ENCODE data around the gene AKT3.

The AKT3 gene

DNA sequence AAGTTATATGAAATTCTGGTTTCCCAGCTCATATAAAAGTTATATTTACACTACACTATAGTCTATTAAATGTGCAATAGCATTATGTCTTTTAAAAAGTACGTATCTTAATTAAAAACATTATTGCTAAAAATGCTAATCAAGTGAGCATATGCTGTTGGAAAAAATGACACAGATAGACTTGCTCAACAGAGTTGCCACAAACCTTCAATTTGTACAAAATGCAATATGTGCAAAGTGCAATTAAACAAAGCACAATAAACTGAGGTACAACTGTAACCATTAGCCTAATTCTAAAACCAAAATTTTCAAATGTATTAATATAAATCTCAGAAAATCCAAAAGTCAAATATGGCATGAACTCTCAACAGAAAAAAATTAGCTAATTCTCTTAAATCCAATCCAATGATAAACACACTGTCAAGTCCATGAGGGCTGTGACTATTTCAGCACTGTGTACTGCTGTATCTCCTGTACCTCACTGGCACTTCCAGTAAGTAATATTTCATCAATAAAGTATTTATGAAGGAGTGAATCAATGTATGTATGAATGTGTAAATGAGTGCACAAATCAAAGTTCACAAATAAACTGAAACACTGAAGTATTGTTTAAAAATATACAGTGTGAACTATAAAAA lies 116.3 kb downstream of the AKT3 start:
- in situ Hi-C loops (cut with MboI; ENCODE audit: low sequenced_read_pairs), result no loop called here

DNA sequence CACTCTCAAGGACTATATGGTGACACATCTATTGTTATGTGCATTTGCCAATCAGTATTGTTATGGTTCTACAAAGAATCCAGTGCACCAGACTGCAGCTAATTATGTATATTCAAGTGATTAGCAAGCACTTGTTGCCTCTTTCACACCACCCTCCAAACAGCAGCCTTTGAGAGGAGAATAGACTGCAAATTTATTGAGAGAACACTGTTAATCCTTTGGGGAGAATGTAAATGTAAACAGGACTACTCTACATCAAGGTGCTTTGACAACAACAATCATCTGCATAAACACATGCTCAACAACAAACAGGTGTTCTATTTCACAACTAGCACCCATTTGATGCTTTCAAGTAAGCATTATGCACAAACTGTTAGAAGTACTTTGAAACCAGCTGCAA lies 117.4 kb downstream of the AKT3 start:
- in situ Hi-C loops (cut with MboI; ENCODE audit: low sequenced_read_pairs), result no loop called here

DNA sequence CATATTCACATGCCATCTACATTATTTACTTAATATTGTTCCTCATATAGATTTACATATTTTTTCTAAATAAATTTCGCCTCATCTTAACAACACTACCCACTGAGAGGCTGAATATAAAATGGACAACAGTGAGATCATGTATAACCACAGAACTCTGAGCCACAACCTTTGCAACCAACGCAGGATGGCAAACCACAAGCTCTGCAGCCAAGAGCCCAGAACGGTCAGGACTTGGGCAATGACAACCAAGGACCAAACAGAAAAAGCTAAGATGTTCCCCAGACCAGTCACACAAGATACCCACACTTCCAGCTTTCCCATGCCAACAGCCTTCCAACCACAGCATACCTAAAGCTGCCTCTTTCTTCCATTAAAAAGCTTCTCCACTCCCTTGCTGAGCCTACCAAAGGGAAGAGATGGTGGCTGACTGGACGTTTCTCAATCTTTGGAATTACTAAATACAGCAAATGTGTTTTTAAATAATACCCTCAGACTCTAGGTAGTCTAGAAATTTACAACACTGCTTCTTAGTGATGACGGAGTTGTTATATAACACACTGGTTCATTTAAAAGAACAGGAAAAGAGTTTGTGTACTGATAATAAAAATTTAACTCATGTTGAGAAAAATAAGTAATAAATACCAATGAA lies 117.9 kb downstream of the AKT3 start:
- in situ Hi-C loops (cut with MboI; ENCODE audit: low sequenced_read_pairs), result no loop called here

DNA sequence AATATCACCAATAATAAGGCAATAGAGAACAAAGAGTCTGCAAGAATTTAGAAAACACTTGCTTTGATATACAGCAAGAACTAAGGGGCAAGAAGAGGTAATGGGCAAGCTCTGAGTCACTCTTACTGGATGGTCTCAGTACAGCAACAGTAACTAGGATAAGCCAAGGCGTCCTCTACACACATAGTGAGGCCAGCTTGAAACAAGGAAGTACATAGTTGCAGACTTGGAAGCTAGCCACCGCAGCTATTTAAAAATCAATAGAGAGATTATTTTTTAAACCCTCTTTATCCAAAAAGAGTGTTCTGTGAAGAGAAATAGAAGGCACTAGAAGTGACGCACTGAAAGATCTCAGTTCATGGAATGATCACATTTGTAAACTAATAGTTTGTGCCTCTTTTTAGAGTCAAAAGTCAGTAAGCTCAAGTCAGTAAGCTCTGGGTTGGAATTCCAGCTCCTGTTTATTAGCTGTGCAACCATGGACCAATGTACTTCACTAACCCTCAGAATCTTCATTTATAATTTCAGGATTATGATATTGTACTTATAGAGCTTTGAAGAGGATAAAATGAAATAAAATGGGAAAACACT lies 118.6 kb downstream of the AKT3 start:
- in situ Hi-C loops (cut with MboI; ENCODE audit: low sequenced_read_pairs), result no loop called here

DNA sequence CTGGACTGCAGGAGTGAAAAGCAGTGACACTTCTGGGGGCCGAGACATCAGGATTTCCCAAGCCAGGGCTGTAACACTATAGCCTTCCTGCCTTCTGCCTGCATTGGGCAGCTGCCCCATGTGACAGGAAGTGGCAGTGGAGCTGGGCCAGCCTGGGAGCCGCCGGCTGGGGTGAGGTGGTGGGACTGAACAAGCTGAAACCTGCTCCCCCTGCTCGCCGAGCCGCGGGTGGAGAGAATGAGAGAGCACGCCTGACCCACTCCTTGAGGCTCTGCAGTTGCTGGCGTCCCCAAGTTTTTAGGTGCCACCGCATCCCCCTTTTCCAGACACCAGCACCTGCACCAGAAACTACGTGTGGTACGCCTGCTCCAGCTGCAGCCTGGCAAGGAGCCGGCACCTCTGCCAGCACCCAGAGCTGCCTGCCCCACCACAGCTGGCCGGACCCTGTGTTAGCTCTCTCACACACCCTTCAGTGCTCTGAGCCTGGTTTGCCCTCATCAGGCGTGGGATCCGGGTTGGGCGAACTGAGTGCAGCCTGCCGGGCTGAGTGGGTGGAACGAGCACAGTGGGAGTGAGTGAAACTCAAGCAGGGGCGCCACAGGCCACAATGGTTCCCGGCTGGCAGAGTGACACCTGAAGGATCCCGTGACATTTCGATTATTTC lies 119.4 kb downstream of the AKT3 start:
- in situ Hi-C loops (cut with MboI; ENCODE audit: low sequenced_read_pairs), result no loop called here

DNA sequence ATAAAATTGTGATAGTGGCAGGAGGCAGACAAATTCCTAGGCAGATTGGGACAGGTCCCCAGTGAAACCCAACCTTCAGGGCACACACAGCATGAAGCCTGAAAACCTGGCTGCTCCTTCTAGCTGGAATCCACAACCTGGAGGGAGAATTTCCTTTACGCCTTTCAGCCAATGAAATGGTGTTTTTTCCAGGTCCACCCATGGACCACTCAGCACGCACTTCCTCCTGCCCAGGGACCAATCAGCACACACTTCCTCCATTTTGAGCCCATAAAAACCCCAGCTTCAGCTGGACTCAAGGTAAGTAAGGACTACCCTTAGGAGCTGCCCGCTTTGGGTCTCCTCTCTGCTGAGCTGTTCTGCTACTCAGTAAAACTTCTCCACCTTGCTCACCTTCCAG lies 120.1 kb downstream of the AKT3 start:
- in situ Hi-C loops (cut with MboI; ENCODE audit: low sequenced_read_pairs), result no loop called here

DNA sequence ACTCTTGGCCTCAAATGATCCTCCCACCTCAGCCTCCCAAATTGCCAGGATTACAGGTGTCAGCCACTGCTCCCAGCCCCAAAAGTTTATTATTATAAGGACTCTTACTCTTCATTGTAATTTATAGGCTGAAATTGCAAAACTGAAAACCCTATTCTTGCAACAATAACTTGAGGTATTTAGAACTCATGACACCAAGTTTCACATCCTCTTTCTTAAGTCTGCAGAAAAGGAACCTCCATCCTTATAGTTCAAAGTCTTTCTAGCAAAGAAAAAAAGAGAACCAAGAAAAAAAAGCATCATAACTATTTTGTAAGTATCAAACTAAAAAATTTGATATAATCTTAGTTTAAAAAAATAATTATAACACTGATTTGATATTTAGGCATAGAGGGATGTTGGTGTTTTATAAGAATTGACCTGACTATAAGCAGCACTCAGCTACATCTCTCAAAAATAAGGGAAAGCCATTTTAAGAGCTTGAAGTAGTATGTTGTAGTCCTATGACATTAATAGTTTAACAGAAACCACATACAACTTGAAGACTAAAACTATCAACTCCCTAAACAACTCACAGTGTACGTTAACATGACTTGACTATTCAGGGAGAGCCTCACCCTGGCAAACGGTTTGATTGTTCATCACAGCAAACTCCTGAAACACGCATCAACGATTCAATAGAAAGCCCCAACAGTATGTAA lies 122.4 kb downstream of the AKT3 start:
- in situ Hi-C loops (cut with MboI; ENCODE audit: low sequenced_read_pairs), result no loop called here

DNA sequence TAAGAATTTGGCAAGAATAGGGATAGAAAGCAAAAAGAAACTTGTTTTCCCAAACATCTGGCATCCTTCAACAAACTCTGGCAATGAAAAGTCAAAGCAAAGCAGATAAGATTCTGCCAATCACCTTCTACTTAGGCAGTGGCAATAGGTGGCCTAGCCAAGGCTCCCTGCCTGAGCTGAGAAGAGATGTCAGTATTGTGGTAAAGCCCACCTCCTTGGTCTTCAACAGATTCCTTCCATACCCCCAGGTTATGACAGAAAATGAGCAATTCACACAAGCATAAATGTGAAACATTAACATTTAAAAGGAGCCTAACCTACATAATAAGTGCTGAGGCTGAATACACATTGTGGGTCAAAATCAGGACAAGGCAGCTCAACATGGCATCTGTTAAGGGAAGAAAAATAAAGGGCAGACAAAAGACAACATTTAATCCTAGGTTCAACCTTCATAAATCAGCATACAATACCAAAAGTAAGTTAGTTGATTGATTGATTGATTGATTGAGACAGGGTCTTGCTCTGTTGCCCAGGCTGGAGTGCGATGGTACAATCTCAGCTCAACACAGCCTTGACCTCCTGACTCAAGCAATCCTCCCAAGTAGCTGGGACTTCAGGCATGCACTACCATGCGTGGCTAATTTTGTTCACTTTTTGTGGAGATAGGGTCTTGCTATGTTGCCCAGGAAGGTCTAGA lies 123.1 kb downstream of the AKT3 start:
- in situ Hi-C loops (cut with MboI; ENCODE audit: low sequenced_read_pairs), result no loop called here

DNA sequence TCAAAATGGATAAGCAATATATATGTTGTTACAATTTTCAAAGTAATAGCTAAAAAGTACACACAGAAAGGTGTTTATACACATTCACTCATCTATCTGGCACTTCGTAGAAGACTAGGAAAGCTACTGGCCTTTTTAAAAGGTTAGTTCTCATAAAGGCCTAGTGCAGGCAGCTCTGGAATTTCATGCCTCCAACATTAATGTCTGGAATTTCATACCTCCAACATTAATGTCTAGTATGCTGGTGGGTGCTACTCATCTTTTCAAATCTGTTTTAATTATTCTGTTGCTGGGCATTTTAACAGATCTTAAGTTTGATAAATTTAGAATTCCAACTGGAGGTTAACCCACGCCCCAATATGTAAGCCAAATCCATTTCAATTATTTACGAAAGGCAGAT lies 124.2 kb downstream of the AKT3 start:
- in situ Hi-C loops (cut with MboI; ENCODE audit: low sequenced_read_pairs), result no loop called here

DNA sequence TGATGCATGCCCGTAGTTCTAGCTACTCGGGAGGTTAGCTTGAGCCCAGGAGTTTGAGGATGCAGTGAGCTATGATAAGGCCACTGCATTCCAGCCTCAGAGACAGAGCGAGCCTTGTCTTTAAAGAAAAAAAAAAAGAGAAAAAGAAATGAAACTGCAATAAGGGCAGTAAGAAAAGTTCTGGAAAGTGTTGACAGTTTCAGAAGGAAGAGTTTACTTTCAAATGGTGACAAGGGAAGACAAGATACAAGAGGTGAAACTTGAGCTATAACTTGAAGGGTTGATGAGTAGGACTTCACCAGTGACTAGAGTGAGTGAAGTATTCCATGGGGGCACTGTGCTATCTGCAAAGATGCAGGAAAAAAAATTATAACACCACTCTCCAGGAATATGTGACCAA lies 125.0 kb downstream of the AKT3 start:
- in situ Hi-C loops (cut with MboI; ENCODE audit: low sequenced_read_pairs), result no loop called here

DNA sequence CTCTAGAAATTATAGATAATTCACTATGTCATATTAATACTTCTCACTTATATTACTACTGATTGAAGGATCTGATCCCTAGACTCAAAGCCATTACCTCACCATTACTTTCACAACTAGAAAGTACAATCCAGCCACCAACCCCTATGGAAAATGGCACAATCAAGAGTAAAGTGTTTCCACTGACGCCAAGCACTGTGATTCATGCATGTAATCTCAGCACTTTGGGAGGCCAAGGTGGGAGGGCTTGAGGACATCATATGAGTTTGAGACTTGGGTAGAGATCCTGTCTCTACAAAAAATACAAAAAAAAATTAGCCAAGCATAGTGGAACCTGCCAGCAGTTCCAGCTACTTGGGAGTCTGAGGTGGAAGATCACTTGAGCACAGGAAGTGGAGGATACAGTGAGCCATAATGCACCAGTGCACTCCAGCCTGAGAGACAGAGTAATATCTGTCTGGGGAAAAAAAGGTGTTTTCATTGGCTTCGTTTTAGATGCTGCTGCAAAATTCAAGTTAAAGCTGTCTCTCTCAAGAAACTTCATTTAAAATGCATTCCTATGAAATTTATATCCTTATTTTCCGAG lies 126.5 kb downstream of the AKT3 start:
- in situ Hi-C loops (cut with MboI; ENCODE audit: low sequenced_read_pairs), result no loop called here

DNA sequence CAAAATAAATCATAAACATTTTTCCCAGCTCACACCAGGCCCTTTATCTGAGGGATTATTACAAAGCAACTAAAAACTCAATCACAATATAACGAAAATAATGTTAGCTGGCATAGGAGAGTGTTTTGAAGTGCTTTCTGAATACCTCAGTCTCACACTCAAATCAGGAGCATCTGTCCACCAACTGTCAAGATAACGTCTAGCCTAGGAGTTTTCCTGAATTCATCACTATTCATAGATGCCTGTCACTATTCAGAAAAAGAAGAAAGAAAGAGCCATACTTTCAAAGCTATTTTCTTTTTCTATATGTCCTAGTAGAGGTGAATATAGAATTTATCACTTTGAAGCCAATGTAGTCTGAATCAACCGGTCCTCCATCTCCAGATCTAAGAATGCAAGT lies 127.0 kb downstream of the AKT3 start:
- in situ Hi-C loops (cut with MboI; ENCODE audit: low sequenced_read_pairs), result no loop called here

DNA sequence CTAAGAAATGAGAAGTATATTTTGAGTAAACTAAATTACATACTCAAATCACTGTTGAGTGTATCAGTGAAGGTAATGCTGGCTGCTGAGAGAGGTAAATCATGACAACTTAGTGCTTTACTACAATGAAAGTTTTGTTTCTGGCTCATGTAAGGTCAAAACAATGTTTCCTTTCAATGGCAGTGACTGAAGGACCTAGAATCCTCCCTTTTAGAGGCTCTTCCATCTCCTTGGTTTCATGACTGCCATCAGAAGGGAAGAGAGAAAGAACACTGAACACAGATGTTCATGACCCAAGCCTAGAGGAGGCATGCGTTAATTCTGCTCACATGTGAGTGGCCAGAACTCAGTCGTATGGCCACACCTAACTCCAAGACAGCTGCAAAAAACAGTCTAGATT lies 130.6 kb downstream of the AKT3 start:
- in situ Hi-C loops (cut with MboI; ENCODE audit: low sequenced_read_pairs), result no loop called here

DNA sequence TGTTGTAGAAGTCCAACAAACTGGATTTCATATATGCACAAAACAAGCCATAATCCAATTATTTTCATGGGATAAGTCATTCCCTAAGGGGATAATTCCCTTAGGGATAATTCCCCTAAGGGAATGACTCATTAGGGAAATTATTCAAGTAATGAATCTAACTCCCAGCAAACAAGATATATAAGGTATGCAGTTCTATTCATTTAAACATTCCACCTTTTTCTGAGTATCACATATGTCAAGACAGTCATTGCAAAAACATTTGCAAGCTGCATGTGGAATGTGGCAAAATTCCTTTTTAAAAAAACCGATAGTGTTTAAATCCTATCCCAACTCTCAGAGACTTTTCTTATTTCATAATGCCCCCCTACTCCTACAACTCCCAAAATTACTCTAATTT lies 131.2 kb downstream of the AKT3 start:
- in situ Hi-C loops (cut with MboI; ENCODE audit: low sequenced_read_pairs), result no loop called here

DNA sequence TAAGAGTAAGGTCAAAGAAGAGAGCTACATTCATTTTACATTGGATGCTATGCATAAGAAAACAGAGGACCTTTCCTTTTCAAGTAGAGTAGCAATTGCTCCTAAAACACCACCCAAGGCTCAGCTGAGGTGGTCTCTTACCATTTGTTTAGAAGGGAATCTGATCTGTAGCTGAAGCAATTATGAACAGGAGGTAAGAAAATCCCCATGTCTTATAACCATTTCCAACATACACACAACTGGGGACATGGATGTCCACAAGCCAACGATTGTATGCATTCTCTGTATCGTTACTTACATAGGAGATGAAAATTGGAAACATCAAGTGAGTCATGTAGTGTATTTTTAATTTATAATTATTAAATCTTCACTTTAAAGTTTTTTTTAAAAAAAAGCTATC lies 132.0 kb downstream of the AKT3 start:
- in situ Hi-C loops (cut with MboI; ENCODE audit: low sequenced_read_pairs), result no loop called here

DNA sequence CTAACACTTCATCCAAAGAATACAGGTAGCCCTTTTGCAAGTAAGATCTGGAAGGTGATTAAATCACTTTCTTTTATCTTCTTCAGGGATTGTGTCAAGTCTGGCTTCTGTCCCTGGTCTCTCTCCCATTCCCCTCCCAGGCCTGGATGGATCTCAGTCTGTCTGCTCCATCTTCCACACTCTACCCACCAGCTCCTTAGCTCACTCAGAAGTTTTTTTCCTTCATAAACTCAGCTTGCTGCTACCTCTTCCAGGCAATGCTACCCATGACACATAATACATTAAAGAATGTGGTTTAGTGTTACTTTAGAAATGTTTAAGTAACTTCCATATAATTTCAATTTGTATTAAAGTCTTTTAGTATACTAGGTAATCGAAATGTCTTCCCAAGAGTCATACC lies 133.1 kb downstream of the AKT3 start:
- in situ Hi-C loops (cut with MboI; ENCODE audit: low sequenced_read_pairs), result no loop called here

DNA sequence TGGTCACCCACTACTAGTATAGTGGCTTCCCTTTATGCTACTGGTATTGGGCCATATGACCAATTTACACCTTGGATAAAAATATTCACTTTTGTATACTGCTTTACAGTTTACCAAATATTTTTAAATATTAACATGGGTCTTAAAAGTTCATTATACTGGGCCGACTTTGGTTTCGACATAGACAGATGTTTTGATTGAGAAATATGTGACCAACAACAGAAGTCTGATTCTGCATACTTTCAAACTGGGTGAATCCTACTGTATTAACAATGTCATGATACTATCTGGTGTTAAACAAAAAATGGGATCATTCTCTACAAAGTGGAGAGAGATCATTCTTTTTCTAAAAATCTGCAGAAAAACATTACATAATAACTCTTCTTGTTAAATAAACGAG lies 134.8 kb downstream of the AKT3 start:
- in situ Hi-C loops (cut with MboI; ENCODE audit: low sequenced_read_pairs), result no loop called here

DNA sequence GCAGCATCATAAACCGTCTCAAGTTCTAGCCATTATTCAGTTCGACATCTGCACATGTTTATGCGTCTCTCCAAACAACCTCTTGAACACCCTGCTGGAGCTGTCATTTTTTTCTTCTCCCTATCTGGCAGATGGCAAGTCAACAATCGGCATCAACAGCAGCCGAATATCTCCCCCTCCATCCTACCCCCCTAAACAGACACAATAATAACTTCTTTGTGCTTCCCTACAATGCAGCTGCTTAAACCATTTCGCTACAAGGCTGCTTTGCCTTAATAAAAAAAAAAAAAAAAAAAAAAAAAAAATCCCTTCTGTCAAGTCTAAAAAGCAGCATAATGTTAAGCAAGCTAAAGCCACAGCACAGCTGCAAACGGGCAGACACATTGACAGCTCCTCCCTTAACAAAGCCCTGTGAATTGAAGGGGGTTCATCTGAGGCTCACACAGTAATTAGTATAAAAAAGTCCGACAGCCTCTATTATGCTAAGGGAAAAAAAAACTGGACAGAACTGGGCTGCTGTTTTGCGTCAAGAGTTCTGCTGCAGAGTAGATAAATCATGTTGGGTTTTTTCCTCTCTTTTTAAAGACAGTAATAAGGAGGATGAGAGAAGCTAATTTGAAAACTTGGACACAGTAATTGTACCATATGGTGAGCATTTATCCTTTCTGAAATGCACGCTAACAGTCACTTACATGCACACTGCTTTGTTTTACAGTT lies 136.4 kb downstream of the AKT3 start:
- in situ Hi-C loops (cut with MboI; ENCODE audit: low sequenced_read_pairs), result no loop called here

DNA sequence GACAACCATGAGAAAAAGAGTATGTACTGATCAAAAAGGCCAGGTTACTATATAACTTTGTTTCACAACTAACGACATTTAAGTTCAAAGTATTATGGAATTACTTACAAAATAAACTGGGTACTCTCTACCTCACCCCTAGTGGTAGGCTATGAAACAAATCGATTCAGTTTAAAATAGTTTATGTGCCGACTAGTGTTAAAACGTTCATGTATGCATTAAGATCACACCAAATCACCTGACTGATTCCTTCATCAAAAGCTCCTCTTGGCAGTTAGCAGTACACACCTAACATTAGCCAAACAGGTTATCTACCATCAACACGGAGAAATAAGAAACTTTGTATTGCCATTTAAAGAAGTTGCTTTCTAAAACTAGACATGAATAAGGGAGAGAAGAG lies 137.1 kb downstream of the AKT3 start:
- in situ Hi-C loops (cut with MboI; ENCODE audit: low sequenced_read_pairs), result no loop called here

DNA sequence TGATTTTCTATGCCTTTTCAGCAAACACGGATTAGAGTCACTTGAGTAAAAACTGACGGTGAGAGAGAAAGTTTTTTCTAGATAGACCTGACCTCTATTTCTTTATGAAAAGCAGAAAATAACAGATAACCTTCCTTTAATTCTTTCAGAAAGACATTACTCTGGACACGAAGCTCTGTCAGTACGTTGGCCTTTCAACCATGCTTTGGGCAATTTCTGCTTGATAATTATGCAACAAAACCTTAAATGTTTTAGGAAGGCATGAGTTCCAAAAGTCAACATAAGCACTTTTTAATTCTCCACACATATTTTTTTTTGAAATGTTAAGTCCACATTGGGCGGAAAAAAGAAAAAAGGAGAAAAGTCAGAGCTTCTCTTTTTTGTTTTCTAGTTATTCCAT lies 137.8 kb downstream of the AKT3 start:
- in situ Hi-C loops (cut with MboI; ENCODE audit: low sequenced_read_pairs), result no loop called here

Data from hTERT RPE-1 (cell line).